ENCODE data around the gene PIAS2. TPM values are rescaled to one million over a fixed set of nuclear protein-coding genes. Genes with fewer than 3 reads are reported as not detected.

The PIAS2 gene
- total RNA-seq, 1 experiment from 2014 or later = 33.6 TPM

DNA sequence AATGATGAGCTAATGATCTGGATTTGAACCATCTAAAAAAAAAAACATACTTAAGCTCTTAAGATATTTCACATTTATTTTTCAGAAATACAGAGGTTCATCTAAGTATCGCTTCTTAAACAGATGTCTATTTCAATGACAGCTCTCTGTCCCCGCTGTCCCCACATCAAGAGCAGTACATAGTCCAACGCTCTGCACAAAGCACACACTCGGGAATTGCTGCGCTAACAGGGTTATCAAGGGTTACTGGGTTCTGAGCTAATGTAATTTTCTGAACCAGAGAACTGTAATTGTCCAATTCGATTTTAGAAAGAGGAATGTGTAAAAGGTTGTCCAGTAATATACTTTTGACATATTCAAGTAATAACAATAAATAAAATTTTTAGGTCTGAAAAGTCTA, 101.6 kb downstream of the PIAS2 start:
- H3K27ac Mint-ChIP-seq (ENCODE audit: unreplicated experiment) = no peak overlapping the region
- TF ChIP-seq, protein P1, sequence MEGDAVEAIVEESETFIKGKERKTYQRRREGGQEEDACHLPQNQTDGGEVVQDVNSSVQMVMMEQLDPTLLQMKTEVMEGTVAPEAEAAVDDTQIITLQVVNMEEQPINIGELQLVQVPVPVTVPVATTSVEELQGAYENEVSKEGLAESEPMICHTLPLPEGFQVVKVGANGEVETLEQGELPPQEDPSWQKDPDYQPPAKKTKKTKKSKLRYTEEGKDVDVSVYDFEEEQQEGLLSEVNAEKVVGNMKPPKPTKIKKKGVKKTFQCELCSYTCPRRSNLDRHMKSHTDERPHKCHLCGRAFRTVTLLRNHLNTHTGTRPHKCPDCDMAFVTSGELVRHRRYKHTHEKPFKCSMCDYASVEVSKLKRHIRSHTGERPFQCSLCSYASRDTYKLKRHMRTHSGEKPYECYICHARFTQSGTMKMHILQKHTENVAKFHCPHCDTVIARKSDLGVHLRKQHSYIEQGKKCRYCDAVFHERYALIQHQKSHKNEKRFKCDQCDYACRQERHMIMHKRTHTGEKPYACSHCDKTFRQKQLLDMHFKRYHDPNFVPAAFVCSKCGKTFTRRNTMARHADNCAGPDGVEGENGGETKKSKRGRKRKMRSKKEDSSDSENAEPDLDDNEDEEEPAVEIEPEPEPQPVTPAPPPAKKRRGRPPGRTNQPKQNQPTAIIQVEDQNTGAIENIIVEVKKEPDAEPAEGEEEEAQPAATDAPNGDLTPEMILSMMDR (IDR thresholded peaks at IDR 0.05; ENCODE audit: unreplicated experiment) = no peak
- intact Hi-C loops (cut with micrococcal nuclease; ENCODE audit: unreplicated experiment) = no loop called here
- CTCF ChIA-PET = no interaction called here
- no peak for DNase-seq
- no peaks in the 10 kb centered on the region for H3K9me3 Mint-ChIP-seq (ENCODE audit: low read depth, unreplicated experiment)
- H3K27me3 Mint-ChIP-seq (ENCODE audit: unreplicated experiment) = no peaks in the 10 kb centered on the region
- no peaks in the 10 kb centered on the region for H3K36me3 Mint-ChIP-seq (ENCODE audit: insufficient read depth, unreplicated experiment)
- H3K4me1 Mint-ChIP-seq (ENCODE audit: low read depth, unreplicated experiment) = no peaks in the 10 kb centered on the region
- H3K4me3 Mint-ChIP-seq (ENCODE audit: low read depth, unreplicated experiment) = no peak overlapping the region
- BruUV-seq (replicated peaks) = no TSS peak

DNA sequence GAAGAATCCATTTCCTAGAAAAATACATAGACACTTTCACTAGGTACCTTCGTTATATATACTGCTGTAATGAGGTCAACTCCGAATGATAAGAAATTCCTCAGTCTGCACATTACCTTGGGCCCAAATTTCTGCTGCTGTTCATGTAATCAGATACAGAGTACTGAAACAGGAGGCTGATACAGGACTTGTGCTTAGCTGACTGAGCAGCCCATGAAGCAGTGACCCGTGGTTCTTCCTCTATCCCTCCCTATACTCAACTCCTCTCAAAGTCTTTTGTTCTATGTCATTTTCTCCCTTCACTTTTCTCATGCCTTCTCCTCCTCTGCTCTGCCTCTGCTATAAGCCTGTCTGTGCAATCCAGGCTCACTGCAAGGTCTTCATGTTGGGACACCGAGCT, 102.9 kb downstream of the PIAS2 start:
- intact Hi-C loops (cut with micrococcal nuclease; ENCODE audit: unreplicated experiment) = no loop called here
- CTCF ChIA-PET = no interaction called here
- Mint-ChIP-seq H3K4me3 (ENCODE audit: low read depth, unreplicated experiment) (no peak overlapping the region), H3K36me3 (ENCODE audit: insufficient read depth, unreplicated experiment) (no peaks in the 10 kb centered on the region), H3K9me3 (ENCODE audit: low read depth, unreplicated experiment) (no peaks in the 10 kb centered on the region), H3K4me1 (ENCODE audit: low read depth, unreplicated experiment) (no peaks in the 10 kb centered on the region), H3K27ac (ENCODE audit: unreplicated experiment) (no peak overlapping the region), H3K27me3 (ENCODE audit: unreplicated experiment) (no peaks in the 10 kb centered on the region)
- no TSS peak for BruUV-seq (replicated peaks)
- DNase-seq = no peak
- TF ChIP-seq, protein P1 (IDR thresholded peaks at IDR 0.05; ENCODE audit: unreplicated experiment) = no peak

DNA sequence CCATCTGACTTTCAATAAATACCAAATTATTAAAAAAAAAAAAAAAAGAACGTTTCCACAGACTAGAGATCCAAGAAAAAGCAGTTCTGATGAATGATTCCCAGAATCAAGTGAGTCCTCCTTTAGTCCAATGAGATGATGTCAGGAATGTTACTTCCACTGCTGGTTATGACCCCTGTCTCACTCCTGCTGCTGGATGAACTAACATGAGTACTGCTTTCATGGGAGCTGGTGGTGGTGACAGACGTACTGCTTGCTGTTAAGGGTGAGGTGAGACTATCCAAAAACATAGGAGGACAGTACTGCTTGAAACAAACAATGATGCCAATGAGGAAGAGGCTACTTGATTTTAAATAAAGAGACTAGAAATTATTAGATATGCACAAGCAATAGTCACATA, 105.0 kb downstream of the PIAS2 start:
- CTCF ChIA-PET = no interaction called here
- no TSS peak for BruUV-seq (replicated peaks)
- no peak overlapping the region for H3K27ac Mint-ChIP-seq (ENCODE audit: unreplicated experiment)
- no peaks in the 10 kb centered on the region for H3K9me3 Mint-ChIP-seq (ENCODE audit: low read depth, unreplicated experiment)
- no peak for DNase-seq
- H3K36me3 Mint-ChIP-seq (ENCODE audit: insufficient read depth, unreplicated experiment) = no peaks in the 10 kb centered on the region
- intact Hi-C loops (cut with micrococcal nuclease; ENCODE audit: unreplicated experiment) = no loop called here
- no peak overlapping the region for H3K4me3 Mint-ChIP-seq (ENCODE audit: low read depth, unreplicated experiment)
- no peaks in the 10 kb centered on the region for H3K27me3 Mint-ChIP-seq (ENCODE audit: unreplicated experiment)
- TF ChIP-seq, protein P1 (IDR thresholded peaks at IDR 0.05; ENCODE audit: unreplicated experiment) = no peak
- no peaks in the 10 kb centered on the region for H3K4me1 Mint-ChIP-seq (ENCODE audit: low read depth, unreplicated experiment)

DNA sequence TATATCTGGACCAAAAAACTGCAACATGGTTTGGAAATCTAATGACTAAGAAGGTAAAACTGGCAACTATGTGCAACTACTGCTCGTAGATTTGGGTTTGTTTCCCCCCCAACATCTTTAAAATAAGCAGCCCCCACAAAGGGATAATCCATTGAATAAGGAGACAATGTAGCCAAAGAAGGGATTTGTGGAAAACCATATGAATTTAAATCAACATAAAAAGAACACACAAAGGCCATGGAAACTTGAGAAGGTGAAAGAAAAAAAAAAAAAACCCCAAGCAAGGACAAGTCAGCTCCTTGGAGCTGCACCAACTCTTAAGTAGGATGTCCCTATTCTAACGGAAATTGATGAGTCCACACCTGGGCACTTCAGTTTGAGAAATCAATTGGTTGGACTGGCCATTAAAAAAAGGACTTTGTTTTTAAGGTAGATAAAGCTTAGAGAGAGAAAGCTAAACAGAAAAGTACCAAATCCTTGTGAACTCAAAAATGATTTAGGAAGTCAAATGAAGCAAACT, 106.8 kb downstream of the PIAS2 start:
- H3K9me3 Mint-ChIP-seq (ENCODE audit: low read depth, unreplicated experiment) = no peaks in the 10 kb centered on the region
- intact Hi-C loops (cut with micrococcal nuclease; ENCODE audit: unreplicated experiment) = no loop called here
- no peaks in the 10 kb centered on the region for H3K27me3 Mint-ChIP-seq (ENCODE audit: unreplicated experiment)
- H3K4me3 Mint-ChIP-seq (ENCODE audit: low read depth, unreplicated experiment) = no peak overlapping the region
- no peak overlapping the region for H3K27ac Mint-ChIP-seq (ENCODE audit: unreplicated experiment)
- H3K4me1 Mint-ChIP-seq (ENCODE audit: low read depth, unreplicated experiment) = no peaks in the 10 kb centered on the region
- H3K36me3 Mint-ChIP-seq (ENCODE audit: insufficient read depth, unreplicated experiment) = no peaks in the 10 kb centered on the region
- no peak for DNase-seq
- BruUV-seq (replicated peaks) = no TSS peak
- CTCF ChIA-PET = no interaction called here
- TF ChIP-seq, protein P1 (IDR thresholded peaks at IDR 0.05; ENCODE audit: unreplicated experiment) = no peak
